Measurements from ENCODE around the gene CRHBP. TPM values are rescaled to one million over a fixed set of nuclear protein-coding genes. Genes with fewer than 3 reads are reported as not detected.
A peak's percentile ranks its signal among the peaks of the same experiment; 100 is the strongest.

The CRHBP gene
- not detected in 2 replicates for total RNA-seq (2011; cell fraction: chromatin; rRNA removed; ENCODE audit: low replicate concordance)
- not detected in 2 replicates for total RNA-seq (2011; cell fraction: nucleolus; rRNA removed)
- not detected in 2 replicates for total RNA-seq (2011; cell fraction: nucleoplasm; rRNA removed)
- total RNA-seq (2014; rRNA removed) (not detected in 2 replicates), total RNA-seq (2014; rRNA removed; fragmentation: Illumina TruSeq; extraction: Trizol) (not detected in 2 replicates), total RNA-seq (2015; rRNA removed; fragmentation: Illumina TruSeq; extraction: Trizol) (not detected in 2 replicates), total RNA-seq (2021) (not detected in 2 replicates), polyA plus RNA-seq (2011; rRNA removed) (not detected in 2 replicates), polyA plus RNA-seq (2014; fragmentation: Illumina TruSeq; extraction: Trizol) (not detected in 2 replicates), polyA plus RNA-seq (2014; fragmentation: Nextera tagmentation; extraction: Ambion mirVana) (not detected), polyA plus RNA-seq (2014; rRNA removed) (0.35 TPM in 1 of 2 replicates, not detected in the other), polyA minus RNA-seq (2011; rRNA and poly(A)+ RNA removed) (not detected in 2 replicates), Bru-seq, nascent RNA (not detected), BruChase-seq, experiment 1, labeled RNA remaining after a 2-hour chase (not detected), BruChase-seq, experiment 2, labeled RNA remaining after a 6-hour chase (percentile 10 among the genes with signal in this experiment)
- not detected in 2 replicates for polyA plus RNA-seq (2011; cell fraction: cytosol; rRNA removed)
- not detected in 2 replicates for polyA plus RNA-seq (2011; cell fraction: nucleus; rRNA removed)
- not detected in 2 replicates for polyA plus RNA-seq (2012)
- polyA minus RNA-seq (2011; cell fraction: cytosol; rRNA and poly(A)+ RNA removed), result not detected in 2 replicates
- not detected in 2 replicates for polyA minus RNA-seq (2011; cell fraction: nucleus; rRNA and poly(A)+ RNA removed)
- long read RNA-seq, experiment 1, result 0 reads
- long read RNA-seq, experiment 2, result 0 reads
- long read RNA-seq, experiment 3, result 0 reads

DNA sequence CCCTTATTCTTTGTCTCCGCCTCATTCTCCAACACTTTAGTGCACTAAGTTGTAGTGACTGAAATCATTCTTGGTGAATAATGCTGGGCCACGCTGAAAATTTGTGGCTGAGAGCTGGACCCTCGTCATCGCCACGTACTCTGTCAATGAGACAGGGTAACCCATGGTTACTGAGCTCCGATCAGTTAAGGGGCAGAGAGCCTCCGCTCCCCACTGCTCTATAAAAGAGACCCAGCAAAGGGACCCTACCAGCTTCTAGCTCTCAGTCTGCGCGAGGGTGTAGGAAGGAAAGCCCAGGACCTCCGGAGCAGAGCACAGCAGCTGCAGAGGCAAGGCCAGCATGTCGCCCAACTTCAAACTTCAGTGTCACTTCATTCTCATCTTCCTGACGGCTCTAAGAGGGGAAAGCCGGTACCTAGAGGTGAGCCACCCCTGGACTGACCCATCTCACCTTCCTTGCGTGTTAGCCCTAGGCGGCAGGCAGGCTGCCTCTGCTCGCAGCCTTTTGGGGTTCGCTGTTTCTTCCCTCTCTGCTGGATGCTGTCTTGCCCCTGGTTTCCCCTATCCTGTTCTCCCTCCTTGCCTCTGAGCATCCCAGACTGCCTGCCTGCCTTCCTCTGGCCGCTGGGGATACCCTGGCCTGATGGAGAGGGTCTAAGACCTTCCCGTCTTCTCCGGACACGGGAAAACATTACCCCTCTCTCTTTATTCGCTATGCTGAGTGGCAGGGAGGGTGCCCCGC lies at the start of gene CRHBP:
CRHBP (plus strand) TSS at position 251 of the 742 bp plus-strand sequence; CDS start at position 341, 90 bp downstream.
- in situ Hi-C loops (cut with MboI), result no loop called here
- H2AFZ ChIP-seq (ENCODE audit: low read depth, low read length), result no peak within 1 kb of the TSS
- 0 out of 5 replicates have a peak, but pooled peaks cover 0 to 7% of the 10 kb centered on the region in 2 experiments for H3K4me1 ChIP-seq (replicated peaks in 1 of 2; ENCODE audit: control insufficient read depth in 2 of 2, insufficient read depth in 2 of 2, low read length in 2 of 2)
- no peaks in the 10 kb centered on the region for H3K79me2 ChIP-seq (ENCODE audit: control insufficient read depth, insufficient read depth, low read length)
- H3K4me2 ChIP-seq (ENCODE audit: insufficient read depth, low read length), result no peak within 1 kb of the TSS
- ChIA-PET POLR2A (no interaction called here), CTCF (ENCODE audit: low intra/inter-chr PET ratio) (no interaction called here)
- no peak within 1 kb of the TSS for H3K4me3 ChIP-seq
- H3K9me3 ChIP-seq (replicated peaks; ENCODE audit: control insufficient read depth, insufficient read depth, low read depth, low read length), result no peaks in the 10 kb centered on the region
- intact Hi-C loops (cut with micrococcal nuclease), result no loop called here
- no peaks in the 10 kb centered on the region for H3K36me3 ChIP-seq (ENCODE audit: control insufficient read depth, insufficient read depth, low read length)
- WGBS (ENCODE audit: insufficient coverage, low coverage, missing lambda C conversion rate), result 57% methylated on average over 22 of the region's 23 CpGs
- no TSS peak for BruUV-seq (replicated peaks)
- H3K27me3 ChIP-seq (ENCODE audit: control insufficient read depth in 2 of 2, insufficient read depth in 2 of 2, low read length in 2 of 2), result no peaks in the 10 kb centered on the region; a peak in 1 of 5 replicates
- TF ChIP-seq ZNF347 (CRISPR knock-in tag; IDR thresholded peaks at IDR 0.05; ENCODE audit: low read depth) (no peak), KLF10 (CRISPR knock-in tag; IDR thresholded peaks at IDR 0.05) (no peak), TCFL5 (CRISPR knock-in tag; conservative IDR thresholded peaks at IDR 0.05) (no peak), ZBTB8A (IDR thresholded peaks at IDR 0.05; ENCODE audit: partially characterized antibody) (no peak), HCFC1 (IDR thresholded peaks at IDR 0.05; ENCODE audit: low read depth, low read length) (no peak), ZBTB49 (CRISPR knock-in tag; IDR thresholded peaks at IDR 0.05; ENCODE audit: borderline replicate concordance) (no peak), GABPB2 (CRISPR knock-in tag; conservative IDR thresholded peaks at IDR 0.05) (no peak)
- TF ChIP-seq, protein P1, sequence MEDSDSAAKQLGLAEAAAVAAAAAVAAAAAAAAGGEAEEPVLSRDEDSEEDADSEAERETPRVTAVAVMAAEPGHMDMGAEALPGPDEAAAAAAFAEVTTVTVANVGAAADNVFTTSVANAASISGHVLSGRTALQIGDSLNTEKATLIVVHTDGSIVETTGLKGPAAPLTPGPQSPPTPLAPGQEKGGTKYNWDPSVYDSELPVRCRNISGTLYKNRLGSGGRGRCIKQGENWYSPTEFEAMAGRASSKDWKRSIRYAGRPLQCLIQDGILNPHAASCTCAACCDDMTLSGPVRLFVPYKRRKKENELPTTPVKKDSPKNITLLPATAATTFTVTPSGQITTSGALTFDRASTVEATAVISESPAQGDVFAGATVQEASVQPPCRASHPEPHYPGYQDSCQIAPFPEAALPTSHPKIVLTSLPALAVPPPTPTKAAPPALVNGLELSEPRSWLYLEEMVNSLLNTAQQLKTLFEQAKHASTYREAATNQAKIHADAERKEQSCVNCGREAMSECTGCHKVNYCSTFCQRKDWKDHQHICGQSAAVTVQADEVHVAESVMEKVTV (CRISPR knock-in tag; IDR thresholded peaks at IDR 0.05), result no peak
- TF ChIP-seq, protein P2, sequence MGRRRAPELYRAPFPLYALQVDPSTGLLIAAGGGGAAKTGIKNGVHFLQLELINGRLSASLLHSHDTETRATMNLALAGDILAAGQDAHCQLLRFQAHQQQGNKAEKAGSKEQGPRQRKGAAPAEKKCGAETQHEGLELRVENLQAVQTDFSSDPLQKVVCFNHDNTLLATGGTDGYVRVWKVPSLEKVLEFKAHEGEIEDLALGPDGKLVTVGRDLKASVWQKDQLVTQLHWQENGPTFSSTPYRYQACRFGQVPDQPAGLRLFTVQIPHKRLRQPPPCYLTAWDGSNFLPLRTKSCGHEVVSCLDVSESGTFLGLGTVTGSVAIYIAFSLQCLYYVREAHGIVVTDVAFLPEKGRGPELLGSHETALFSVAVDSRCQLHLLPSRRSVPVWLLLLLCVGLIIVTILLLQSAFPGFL (CRISPR knock-in tag; IDR thresholded peaks at IDR 0.05), result no peak
- TF ChIP-seq, protein P3, sequence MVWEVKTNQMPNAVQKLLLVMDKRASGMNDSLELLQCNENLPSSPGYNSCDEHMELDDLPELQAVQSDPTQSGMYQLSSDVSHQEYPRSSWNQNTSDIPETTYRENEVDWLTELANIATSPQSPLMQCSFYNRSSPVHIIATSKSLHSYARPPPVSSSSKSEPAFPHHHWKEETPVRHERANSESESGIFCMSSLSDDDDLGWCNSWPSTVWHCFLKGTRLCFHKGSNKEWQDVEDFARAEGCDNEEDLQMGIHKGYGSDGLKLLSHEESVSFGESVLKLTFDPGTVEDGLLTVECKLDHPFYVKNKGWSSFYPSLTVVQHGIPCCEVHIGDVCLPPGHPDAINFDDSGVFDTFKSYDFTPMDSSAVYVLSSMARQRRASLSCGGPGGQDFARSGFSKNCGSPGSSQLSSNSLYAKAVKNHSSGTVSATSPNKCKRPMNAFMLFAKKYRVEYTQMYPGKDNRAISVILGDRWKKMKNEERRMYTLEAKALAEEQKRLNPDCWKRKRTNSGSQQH (CRISPR knock-in tag; IDR thresholded peaks at IDR 0.05), result no peak
- DNase-seq (ENCODE audit: extremely low read depth in 1 of 4, low spot score in 3 of 4), result no peak
- no peak for FAIRE-seq
- H4K20me1 ChIP-seq (replicated peaks; ENCODE audit: control insufficient read depth, insufficient read depth, low read length), result no peaks in the 10 kb centered on the region
- ATAC-seq, result no peak
- no peaks in the 10 kb centered on the region for H3K9me1 ChIP-seq (ENCODE audit: control insufficient read depth, insufficient read depth, low read length)
- no peak within 1 kb of the TSS for H3K9ac ChIP-seq (ENCODE audit: insufficient read depth in 1 of 2, low read depth in 2 of 2, low read length in 2 of 2)
- H3K27ac ChIP-seq (ENCODE audit: extremely low read depth, low read depth, low read length), result no peak within 1 kb of the TSS

Data from K562 (cell line).